CD14-positive monocyte (primary cell): Measurements from ENCODE around the gene C3orf52. TPM values are rescaled to one million over a fixed set of nuclear protein-coding genes. Genes with fewer than 3 reads are reported as not detected.

ENCODE experiments used
- DNase-seq, 3 donors: peaks; one replicate each; pipeline ENCODE4 v3.0.0-alpha.2; 2011 to 2022
- H2AFZ ChIP-seq: 2 replicates; pipeline ENCODE4 v1.6.0; 2012; ENCODE audit warnings: mild to moderate bottlenecking, low read depth, low read length, inconsistent platforms; ENCODE audit not compliant: insufficient read depth, poor library complexity, severe bottlenecking
- H3K27ac ChIP-seq, 2 donors: 1 replicate in 1 of 2; 2 replicates in 1 of 2; pipeline ENCODE4 v1.5.1; 2012 to 2013; ENCODE audit warnings: low read length in 2 of 2, control low read depth in 1 of 2, inconsistent platforms in 1 of 2, low read depth in 1 of 2, mild to moderate bottlenecking in 1 of 2
- H3K27me3 ChIP-seq, 2 donors: one replicate each; pipeline versions ENCODE4 v1.6.0 to v1.6.1; 2011 to 2013; ENCODE audit warnings: low read length in 2 of 2; ENCODE audit not compliant: control insufficient read depth in 2 of 2, insufficient read depth in 2 of 2
- H3K36me3 ChIP-seq, 2 donors: replicated peaks in 1 of 2; 1 replicate in 1 of 2; 2 replicates in 1 of 2; pipeline versions ENCODE4 v1.5.1 to v1.6.1; 2012 to 2013; ENCODE audit warnings: low read length in 2 of 2, control low read depth in 1 of 2, inconsistent platforms in 1 of 2, mild to moderate bottlenecking in 1 of 2; ENCODE audit not compliant: insufficient read depth in 2 of 2, control insufficient read depth in 1 of 2
- H3K4me1 ChIP-seq, 2 donors: 1 replicate in 1 of 2; 2 replicates in 1 of 2; pipeline versions ENCODE4 v1.5.1 to v1.6.1; 2012 to 2013; ENCODE audit warnings: low read length in 2 of 2, control low read depth in 1 of 2, inconsistent platforms in 1 of 2, mild to moderate bottlenecking in 1 of 2, moderate library complexity in 1 of 2; ENCODE audit not compliant: insufficient read depth in 2 of 2, control insufficient read depth in 1 of 2
- H3K4me2 ChIP-seq: replicated peaks from 2 replicates; pipeline ENCODE3; 2012; ENCODE audit warnings: low read length, moderate library complexity, mild to moderate bottlenecking; ENCODE audit not compliant: poor library complexity, severe bottlenecking; ENCODE audit errors: extremely low read depth
- H3K4me3 ChIP-seq, 3 experiments: fragments of 200-600 bp in 1 of 3; sonication (generic) in 1 of 3; replicated peaks in 1 of 3; 1 replicate in 2 of 3; 2 replicates in 1 of 3; pipeline ENCODE4 v1.5.1; 2011 to 2013; ENCODE audit warnings: low read length in 3 of 3, mild to moderate bottlenecking in 3 of 3, control low read depth in 2 of 3, low read depth in 2 of 3, inconsistent platforms in 1 of 3, moderate library complexity in 1 of 3
- H3K79me2 ChIP-seq: 2 replicates; pipeline ENCODE4 v1.6.0; 2012; ENCODE audit warnings: mild to moderate bottlenecking, control low read depth, inconsistent platforms, low read length, moderate library complexity; ENCODE audit not compliant: insufficient read depth
- H3K9ac ChIP-seq: 2 replicates; pipeline ENCODE4 v1.6.0; 2017; ENCODE audit warnings: low read length, mild to moderate bottlenecking; ENCODE audit not compliant: insufficient read depth, poor library complexity, severe bottlenecking
- H3K9me3 ChIP-seq, 2 donors: replicated peaks in 1 of 2; 1 replicate in 1 of 2; 2 replicates in 1 of 2; pipeline versions ENCODE4 v1.5.1 to v1.6.1; 2012 to 2013; ENCODE audit warnings: low read length in 2 of 2, control low read depth in 1 of 2; ENCODE audit not compliant: control insufficient read depth in 1 of 2, insufficient read depth in 1 of 2
- H4K20me1 ChIP-seq: 2 replicates; pipeline ENCODE4 v1.6.0; 2012; ENCODE audit warnings: mild to moderate bottlenecking, low read length, control low read depth, moderate library complexity; ENCODE audit not compliant: insufficient read depth
- H3K27ac Mint-ChIP-seq, 7 donors: one replicate each; pipeline ENCODE4 v1.8.0; 2020; ENCODE audit warnings: mild to moderate bottlenecking in 7 of 7, mixed read lengths in 7 of 7, moderate library complexity in 6 of 7, inconsistent platforms in 2 of 7
- H3K27me3 Mint-ChIP-seq, 3 donors: one replicate each; pipeline ENCODE4 v1.8.0; 2021 to 2022; ENCODE audit warnings: low read depth in 3 of 3, mild to moderate bottlenecking in 3 of 3, mixed read lengths in 3 of 3, moderate library complexity in 3 of 3, inconsistent platforms in 1 of 3
- H3K36me3 Mint-ChIP-seq, 2 donors: one replicate each; pipeline ENCODE4 v1.8.0; 2020; ENCODE audit warnings: mixed read lengths in 2 of 2, inconsistent platforms in 1 of 2, mild to moderate bottlenecking in 1 of 2
- H3K4me1 Mint-ChIP-seq: one replicate; pipeline ENCODE4 v1.8.0; 2020; ENCODE audit warnings: mild to moderate bottlenecking, mixed read lengths
- H3K4me3 Mint-ChIP-seq, 2 donors: one replicate each; pipeline ENCODE4 v1.8.0; 2020; ENCODE audit warnings: mild to moderate bottlenecking in 2 of 2, mixed read lengths in 2 of 2, moderate library complexity in 1 of 2
- H3K9me3 Mint-ChIP-seq, 7 donors: one replicate each; pipeline ENCODE4 v1.8.0; 2020 to 2022; ENCODE audit warnings: mixed read lengths in 7 of 7, mild to moderate bottlenecking in 6 of 7, moderate library complexity in 6 of 7, inconsistent platforms in 2 of 7
- WGBS: methylation state at CpG from one replicate; pipeline ENCODE4 v1.1.5; 2013; ENCODE audit warnings: missing lambda C conversion rate; ENCODE audit not compliant: insufficient coverage; 5-methylcytosine and 5-hydroxymethylcytosine counted together
- intact Hi-C, 2 donors: fragments of 100-400 bp; cut with micrococcal nuclease; formaldehyde crosslinking; loops; one replicate each; pipeline versions ENCODE4 v1.15.0 to v1.15.1; 2023
- polyA plus RNA-seq, 3 donors: library from polyadenylated mRNA; depleted of rRNA in 1 of 3; unstranded in 2 of 3; stranded (reverse) in 1 of 3; fragments of 300-500 nt in 2 of 3; fragments of >200 nt in 1 of 3; fragmentation: Illumina TruSeq in 2 of 3; gene quantifications; 1 replicate in 2 of 3; 2 replicates in 1 of 3; pipeline ENCODE4 v1.2.3, GENCODE V29; 2012 to 2021
- TF ChIP-seq, protein P1 (sequence below): fragments of 200-600 bp; IDR thresholded peaks from one replicate; pipeline ENCODE4 v1.8.0; 2022; ENCODE audit warnings: antibody characterized with exemption, mild to moderate bottlenecking

C3orf52 gene
- polyA plus RNA-seq, 3 donors, result not detected

DNA sequence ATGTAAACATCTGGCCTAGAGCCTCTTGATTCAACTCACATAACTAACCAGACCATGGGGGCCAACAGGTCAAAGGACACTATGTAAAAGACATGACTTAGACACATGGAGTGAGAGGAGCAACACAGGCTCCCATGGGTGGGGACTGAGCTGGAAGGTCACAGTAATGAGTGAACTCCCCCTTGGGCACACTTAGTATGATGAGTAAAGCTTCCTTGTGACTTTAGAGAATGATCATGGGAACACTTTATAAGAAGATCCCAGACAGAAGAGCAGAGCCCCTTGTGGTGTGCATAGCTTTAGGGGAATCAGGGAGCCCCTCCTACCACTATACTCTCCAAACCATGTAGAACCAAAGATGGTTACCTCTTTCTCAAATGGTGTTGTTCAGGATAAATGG is 36.7 kb downstream of the C3orf52 start:
- TF ChIP-seq, protein P1, sequence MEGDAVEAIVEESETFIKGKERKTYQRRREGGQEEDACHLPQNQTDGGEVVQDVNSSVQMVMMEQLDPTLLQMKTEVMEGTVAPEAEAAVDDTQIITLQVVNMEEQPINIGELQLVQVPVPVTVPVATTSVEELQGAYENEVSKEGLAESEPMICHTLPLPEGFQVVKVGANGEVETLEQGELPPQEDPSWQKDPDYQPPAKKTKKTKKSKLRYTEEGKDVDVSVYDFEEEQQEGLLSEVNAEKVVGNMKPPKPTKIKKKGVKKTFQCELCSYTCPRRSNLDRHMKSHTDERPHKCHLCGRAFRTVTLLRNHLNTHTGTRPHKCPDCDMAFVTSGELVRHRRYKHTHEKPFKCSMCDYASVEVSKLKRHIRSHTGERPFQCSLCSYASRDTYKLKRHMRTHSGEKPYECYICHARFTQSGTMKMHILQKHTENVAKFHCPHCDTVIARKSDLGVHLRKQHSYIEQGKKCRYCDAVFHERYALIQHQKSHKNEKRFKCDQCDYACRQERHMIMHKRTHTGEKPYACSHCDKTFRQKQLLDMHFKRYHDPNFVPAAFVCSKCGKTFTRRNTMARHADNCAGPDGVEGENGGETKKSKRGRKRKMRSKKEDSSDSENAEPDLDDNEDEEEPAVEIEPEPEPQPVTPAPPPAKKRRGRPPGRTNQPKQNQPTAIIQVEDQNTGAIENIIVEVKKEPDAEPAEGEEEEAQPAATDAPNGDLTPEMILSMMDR, result no peak
- H3K4me1 ChIP-seq, result peaks cover 36 to 48% of the 10 kb centered on the region in 2 donors
- no peak for DNase-seq
- no peaks in the 10 kb centered on the region for H3K79me2 ChIP-seq
- no peaks in the 10 kb centered on the region for H3K9me3 ChIP-seq
- H3K4me2 ChIP-seq, result no peak overlapping the region
- Mint-ChIP-seq H3K36me3 (peaks cover 0 to 3% of the 10 kb centered on the region in 2 donors), H3K9me3 (no peaks in the 10 kb centered on the region), H3K27ac (no peak overlapping the region), H3K27me3 (peaks cover 0 to 5% (median 2%) of the 10 kb centered on the region in 3 donors), H3K4me3 (no peak overlapping the region), H3K4me1 (peaks cover 53% of the 10 kb centered on the region)
- H3K4me3 ChIP-seq, result no peak overlapping the region
- H3K9ac ChIP-seq, result no peak overlapping the region
- H3K27ac ChIP-seq, result no peak overlapping the region
- no peak overlapping the region for H2AFZ ChIP-seq
- no peaks in the 10 kb centered on the region for H4K20me1 ChIP-seq
- H3K36me3 ChIP-seq, result no peaks in the 10 kb centered on the region
- intact Hi-C loops, result loop anchor here in 1 of 2 donors (10.0 kb wide), 1 partner anchor 182 kb away; no protein-coding TSS in a partner anchor
- H3K27me3 ChIP-seq, result no peaks in the 10 kb centered on the region

DNA sequence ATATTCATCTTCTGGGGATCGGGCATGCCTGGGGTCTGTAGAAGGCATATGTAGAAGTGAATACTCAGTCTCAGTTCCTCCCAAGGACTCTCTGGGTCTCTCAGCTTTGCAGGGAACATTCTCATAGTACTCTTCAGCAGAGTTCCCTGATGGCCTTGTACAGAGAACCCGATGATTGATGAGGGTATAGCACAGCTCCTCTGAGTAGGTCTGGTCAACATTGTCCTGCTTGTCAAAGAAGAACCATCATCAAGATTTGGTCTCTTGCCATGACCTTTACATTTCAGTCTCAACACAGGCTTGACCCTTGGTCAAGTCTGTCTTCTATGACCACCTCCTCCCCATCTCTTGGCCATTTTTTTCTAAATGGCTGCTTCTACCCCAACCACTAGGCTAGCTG is 37.4 kb downstream of the C3orf52 start:
- Histone ChIP-seq H3K27me3 (no peaks in the 10 kb centered on the region), H3K4me1 (peaks cover 32 to 47% of the 10 kb centered on the region in 2 donors), H3K9ac (no peak overlapping the region), H3K4me3 (no peak overlapping the region), H2AFZ (no peak overlapping the region), H4K20me1 (no peaks in the 10 kb centered on the region), H3K9me3 (no peaks in the 10 kb centered on the region), H3K36me3 (no peaks in the 10 kb centered on the region), H3K27ac (no peak overlapping the region), H3K4me2 (no peak overlapping the region), H3K79me2 (no peaks in the 10 kb centered on the region)
- H3K36me3 Mint-ChIP-seq, result peaks cover 0 to 3% of the 10 kb centered on the region in 2 donors
- H3K27me3 Mint-ChIP-seq, result peaks cover 0 to 5% (median 2%) of the 10 kb centered on the region in 3 donors
- H3K4me1 Mint-ChIP-seq, result peaks cover 51% of the 10 kb centered on the region
- no peak overlapping the region for H3K4me3 Mint-ChIP-seq
- 85% methylated on average over 2 of the region's 2 CpGs for WGBS
- no peak for DNase-seq
- no peaks in the 10 kb centered on the region for H3K9me3 Mint-ChIP-seq
- H3K27ac Mint-ChIP-seq, result no peak overlapping the region
- intact Hi-C loops, result loop anchor here in 1 of 2 donors (10.0 kb wide), 1 partner anchor 181 kb away; no protein-coding TSS in a partner anchor
- TF ChIP-seq, protein P1, result no peak
